ENCODE data around the gene HECA.

The HECA gene

DNA sequence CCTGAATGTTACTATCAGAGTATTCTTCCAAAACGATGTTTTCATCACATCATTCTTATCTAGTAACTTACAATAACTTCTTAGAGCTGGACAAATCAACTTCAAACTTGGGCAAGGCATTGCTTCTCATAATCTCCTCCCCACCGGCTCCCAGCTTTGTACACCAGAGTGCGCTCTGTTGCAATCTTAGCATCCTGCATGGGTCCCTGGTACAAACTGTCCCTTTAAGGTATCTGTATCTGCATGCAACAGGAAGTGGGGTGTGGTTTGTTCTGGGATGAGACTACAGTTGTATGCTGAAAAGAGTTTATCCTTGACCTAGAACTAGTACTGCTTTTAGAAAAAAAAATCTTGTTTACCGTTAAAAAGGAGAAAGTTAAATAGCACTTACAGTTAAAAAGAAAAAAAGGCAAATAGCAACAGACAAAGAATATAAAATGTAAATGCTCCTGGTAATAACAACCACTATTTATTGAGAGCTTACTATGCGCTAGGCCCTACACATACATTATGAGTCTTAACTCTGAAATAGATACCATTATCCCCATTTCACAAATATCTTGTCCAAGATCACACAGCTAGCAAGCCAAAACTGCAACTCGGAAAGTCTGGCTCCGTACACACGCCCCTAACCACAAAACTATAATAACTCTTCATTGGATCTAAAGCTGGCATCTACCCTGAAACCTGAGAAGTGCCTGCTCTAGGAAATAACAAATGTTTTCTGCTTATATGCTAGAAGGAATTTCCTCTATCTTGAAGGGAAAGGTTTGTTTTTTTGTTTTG is 9.8 kb upstream of the HECA start:
- DNase-seq (ENCODE audit: low read depth in 2 of 2), result peak; percentile 85 to 87
- TF ChIP-seq, protein P1, sequence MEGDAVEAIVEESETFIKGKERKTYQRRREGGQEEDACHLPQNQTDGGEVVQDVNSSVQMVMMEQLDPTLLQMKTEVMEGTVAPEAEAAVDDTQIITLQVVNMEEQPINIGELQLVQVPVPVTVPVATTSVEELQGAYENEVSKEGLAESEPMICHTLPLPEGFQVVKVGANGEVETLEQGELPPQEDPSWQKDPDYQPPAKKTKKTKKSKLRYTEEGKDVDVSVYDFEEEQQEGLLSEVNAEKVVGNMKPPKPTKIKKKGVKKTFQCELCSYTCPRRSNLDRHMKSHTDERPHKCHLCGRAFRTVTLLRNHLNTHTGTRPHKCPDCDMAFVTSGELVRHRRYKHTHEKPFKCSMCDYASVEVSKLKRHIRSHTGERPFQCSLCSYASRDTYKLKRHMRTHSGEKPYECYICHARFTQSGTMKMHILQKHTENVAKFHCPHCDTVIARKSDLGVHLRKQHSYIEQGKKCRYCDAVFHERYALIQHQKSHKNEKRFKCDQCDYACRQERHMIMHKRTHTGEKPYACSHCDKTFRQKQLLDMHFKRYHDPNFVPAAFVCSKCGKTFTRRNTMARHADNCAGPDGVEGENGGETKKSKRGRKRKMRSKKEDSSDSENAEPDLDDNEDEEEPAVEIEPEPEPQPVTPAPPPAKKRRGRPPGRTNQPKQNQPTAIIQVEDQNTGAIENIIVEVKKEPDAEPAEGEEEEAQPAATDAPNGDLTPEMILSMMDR (IDR thresholded peaks at IDR 0.05; ENCODE audit: low read depth, low read length), result peak; percentile 59

DNA sequence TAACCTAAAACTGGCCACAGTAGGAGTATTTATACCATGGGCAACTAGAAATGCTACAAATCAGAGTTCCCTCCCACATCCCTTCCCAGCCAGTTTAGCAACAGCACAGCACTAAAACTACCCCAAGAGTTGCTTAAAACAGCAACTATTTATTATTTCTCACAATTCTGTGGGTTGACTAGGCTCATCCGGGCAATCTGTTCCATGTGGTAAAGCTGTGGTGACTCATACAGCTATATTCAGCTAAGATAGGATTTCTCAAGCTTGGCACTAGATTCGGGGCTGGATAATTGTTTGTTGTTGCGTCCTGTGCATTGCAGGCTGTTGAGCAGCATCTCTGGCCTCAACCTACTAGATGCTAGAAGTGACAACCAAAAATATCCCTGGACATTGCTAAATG is 8.6 kb upstream of the HECA start:
- H3K4me3 ChIP-seq (replicated peaks in 1 of 2; ENCODE audit: low read depth in 2 of 2, low read length in 2 of 2), result no peak overlapping the region
- TF ChIP-seq, protein P1 (IDR thresholded peaks at IDR 0.05; ENCODE audit: low read depth, low read length), result no peak
- DNase-seq (ENCODE audit: low read depth in 2 of 2), result peak; percentile 86 to 90

More for the DNA sequence above, 9.8 kb upstream of the HECA start:
- no peak overlapping the region for H3K4me3 ChIP-seq (replicated peaks in 1 of 2; ENCODE audit: low read depth in 2 of 2, low read length in 2 of 2)

DNA sequence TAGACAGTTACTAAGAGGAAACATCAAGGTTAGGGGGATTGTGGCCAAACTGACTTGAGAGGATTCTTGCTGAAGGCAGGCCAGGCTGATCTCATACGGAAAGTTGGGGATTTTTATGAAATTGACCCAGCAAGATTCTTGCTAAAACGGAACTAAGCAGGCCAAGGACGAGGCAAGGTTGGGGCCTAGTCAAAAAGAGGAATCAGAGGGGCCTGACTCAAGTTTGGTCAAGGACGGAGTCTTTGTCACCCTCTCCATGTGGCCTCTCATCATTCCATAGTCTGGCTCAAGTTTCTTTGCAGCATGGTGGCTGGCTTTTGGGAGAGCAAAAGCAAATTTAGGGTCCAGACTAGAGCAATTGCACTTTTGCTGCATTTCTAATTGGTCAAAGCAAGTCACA is 7.9 kb upstream of the HECA start:
- no peak for DNase-seq (ENCODE audit: low read depth in 2 of 2)
- TF ChIP-seq, protein P1 (IDR thresholded peaks at IDR 0.05; ENCODE audit: low read depth, low read length), result no peak
- no peak overlapping the region for H3K4me3 ChIP-seq (replicated peaks in 1 of 2; ENCODE audit: low read depth in 2 of 2, low read length in 2 of 2)

DNA sequence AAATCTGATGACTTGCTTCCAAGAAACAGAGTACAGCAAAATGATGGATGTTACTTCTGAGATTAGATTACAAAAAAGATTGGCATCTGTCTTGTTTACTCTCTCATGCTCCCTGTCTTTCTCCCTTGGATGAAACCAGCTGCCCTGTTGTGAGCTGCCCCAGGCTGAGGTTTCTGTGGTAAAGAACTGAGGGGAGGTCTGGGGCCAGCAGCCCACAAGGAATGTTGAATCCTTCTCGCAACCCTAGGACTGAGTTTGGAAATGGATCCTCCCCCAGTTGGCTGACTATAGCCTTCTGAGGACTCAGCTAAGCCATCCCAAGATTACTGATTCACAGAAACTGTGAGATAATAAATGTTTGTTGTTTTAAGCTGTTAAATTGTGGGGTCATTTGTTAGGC is 5.6 kb upstream of the HECA start:
- H3K4me3 ChIP-seq (replicated peaks in 1 of 2; ENCODE audit: low read depth in 2 of 2, low read length in 2 of 2), result no peak overlapping the region
- TF ChIP-seq, protein P1 (IDR thresholded peaks at IDR 0.05; ENCODE audit: low read depth, low read length), result no peak
- DNase-seq (ENCODE audit: low read depth in 2 of 2), result peak in 1 of 2 donors; percentile 57

DNA sequence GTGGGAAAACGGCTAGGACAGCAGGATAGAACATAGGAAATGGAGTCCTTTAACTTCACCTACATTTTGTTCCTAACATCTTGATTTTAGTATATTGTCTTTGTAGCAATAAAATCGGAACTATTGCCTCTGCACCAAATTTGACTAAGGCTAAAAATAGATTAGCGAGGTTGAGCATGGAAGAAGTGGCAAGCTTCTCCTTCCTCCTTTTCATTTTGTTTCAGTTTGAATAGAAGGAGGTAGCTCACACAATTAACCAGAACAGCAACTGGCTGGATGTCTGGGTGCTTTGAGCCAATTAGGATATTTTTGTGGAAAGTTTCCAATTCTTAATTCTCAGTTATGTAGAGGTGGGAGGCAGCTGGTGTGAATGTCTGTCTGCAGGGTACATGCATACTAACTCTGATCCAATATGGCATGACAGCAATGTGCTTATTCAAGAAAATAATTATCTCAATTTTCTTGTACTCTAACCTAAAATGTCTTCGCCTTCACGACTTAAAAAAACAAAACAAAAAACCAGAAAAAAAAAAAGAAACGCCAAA is 3.1 kb upstream of the HECA start:
- no peak for DNase-seq (ENCODE audit: low read depth in 2 of 2)
- TF ChIP-seq, protein P1 (IDR thresholded peaks at IDR 0.05; ENCODE audit: low read depth, low read length), result no peak
- H3K4me3 ChIP-seq (replicated peaks in 1 of 2; ENCODE audit: low read depth in 2 of 2, low read length in 2 of 2), result no peak overlapping the region

DNA sequence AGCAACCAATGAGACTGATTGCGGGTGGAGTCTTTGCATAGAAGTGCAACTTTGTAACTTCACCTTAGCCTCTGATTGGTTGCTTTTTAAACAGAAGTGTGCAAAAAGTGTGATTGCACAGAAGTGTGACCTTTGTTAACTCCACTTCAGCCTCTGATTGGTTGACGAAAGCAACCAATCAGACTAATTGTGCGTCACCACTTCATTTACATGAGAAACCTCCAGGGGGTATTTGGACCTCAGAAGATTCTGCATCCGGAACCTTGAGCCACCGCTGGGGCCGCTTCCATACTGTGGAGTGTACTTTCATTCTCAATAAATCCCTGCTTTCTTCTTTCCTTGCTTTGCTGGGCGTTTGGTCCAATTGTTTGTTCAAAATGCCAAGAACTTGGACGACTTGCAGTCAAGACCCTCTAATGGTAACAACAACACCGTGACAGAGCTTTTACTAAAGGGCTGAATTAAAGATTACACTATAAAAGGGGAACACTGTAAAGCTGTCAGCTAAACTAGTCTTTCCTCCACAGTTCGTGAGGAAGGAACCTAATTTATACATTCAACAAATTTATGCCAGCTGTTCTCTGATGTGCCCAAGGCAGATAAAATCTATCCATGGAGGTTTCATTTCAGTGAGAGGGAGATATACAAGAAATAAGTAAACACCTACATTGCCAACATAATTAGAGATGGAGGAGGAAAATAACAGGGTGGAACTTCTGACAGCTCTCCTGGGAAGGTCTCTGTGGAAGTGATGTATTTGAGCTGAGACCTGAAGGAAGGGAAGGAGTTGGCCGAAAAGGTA is 1.4 kb upstream of the HECA start:
- TF ChIP-seq, protein P1 (IDR thresholded peaks at IDR 0.05; ENCODE audit: low read depth, low read length), result no peak
- no peak overlapping the region for H3K4me3 ChIP-seq (replicated peaks in 1 of 2; ENCODE audit: low read depth in 2 of 2, low read length in 2 of 2)
- DNase-seq (ENCODE audit: low read depth in 2 of 2), result peak in 1 of 2 donors; percentile 46
